Prostate gland (tissue), 2 donors: ENCODE data around the gene ATE1.

Experiments
- POLR2A ChIP-seq: fragments of 450-650 bp; IDR thresholded peaks from one replicate; pipeline ENCODE4 v1.6.1; 2016; ENCODE audit warnings: antibody characterized with exemption, mild to moderate bottlenecking
- TF ChIP-seq, protein P1 (sequence below), 4 experiments: fragments of 200-600 bp in 2 of 4; fragments of 450-650 bp in 2 of 4; sonication (generic) in 2 of 4; IDR thresholded peaks; 1 replicate in 3 of 4; 2 replicates in 1 of 4; pipeline ENCODE4 v1.5.1; 2016 to 2019; ENCODE audit warnings: antibody characterized with exemption in 4 of 4, mild to moderate bottlenecking in 2 of 4, moderate library complexity in 2 of 4

- TF ChIP-seq, protein P1, sequence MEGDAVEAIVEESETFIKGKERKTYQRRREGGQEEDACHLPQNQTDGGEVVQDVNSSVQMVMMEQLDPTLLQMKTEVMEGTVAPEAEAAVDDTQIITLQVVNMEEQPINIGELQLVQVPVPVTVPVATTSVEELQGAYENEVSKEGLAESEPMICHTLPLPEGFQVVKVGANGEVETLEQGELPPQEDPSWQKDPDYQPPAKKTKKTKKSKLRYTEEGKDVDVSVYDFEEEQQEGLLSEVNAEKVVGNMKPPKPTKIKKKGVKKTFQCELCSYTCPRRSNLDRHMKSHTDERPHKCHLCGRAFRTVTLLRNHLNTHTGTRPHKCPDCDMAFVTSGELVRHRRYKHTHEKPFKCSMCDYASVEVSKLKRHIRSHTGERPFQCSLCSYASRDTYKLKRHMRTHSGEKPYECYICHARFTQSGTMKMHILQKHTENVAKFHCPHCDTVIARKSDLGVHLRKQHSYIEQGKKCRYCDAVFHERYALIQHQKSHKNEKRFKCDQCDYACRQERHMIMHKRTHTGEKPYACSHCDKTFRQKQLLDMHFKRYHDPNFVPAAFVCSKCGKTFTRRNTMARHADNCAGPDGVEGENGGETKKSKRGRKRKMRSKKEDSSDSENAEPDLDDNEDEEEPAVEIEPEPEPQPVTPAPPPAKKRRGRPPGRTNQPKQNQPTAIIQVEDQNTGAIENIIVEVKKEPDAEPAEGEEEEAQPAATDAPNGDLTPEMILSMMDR (IDR thresholded peaks at IDR 0.05): no peak
- no peak for TF ChIP-seq POLR2A
Measured at GRCh38 chr10:121803611-121804010, 124.2 kb downstream of the ATE1 start.
